BLaER1 (cell line): ENCODE data around the gene PVRIG.
"Not testable (repeated sequence)": the region's sequence is repeated elsewhere in the genome, so short reads cannot be mapped to it uniquely, and the experiment has no call there.

Experiments used
- H3K27ac ChIP-seq: shearing (Covaris generic); formaldehyde crosslinking; 2 replicates; pipeline ENCODE4 v1.8.1; 2022
- H3K27me3 ChIP-seq: shearing (Covaris generic); formaldehyde crosslinking; 2 replicates; pipeline ENCODE4 v1.8.1; 2022
- H3K36me3 ChIP-seq: shearing (Covaris generic); formaldehyde crosslinking; 2 replicates; pipeline ENCODE4 v1.8.1; 2022
- H3K4me1 ChIP-seq: shearing (Covaris generic); formaldehyde crosslinking; 2 replicates; pipeline ENCODE4 v1.8.1; 2022
- H3K4me2 ChIP-seq: shearing (Covaris generic); formaldehyde crosslinking; 2 replicates; pipeline ENCODE4 v1.8.1; 2022
- H3K4me3 ChIP-seq: shearing (Covaris generic); formaldehyde crosslinking; 2 replicates; pipeline ENCODE4 v1.8.1; 2022
- H3K9ac ChIP-seq: shearing (Covaris generic); formaldehyde crosslinking; 2 replicates; pipeline ENCODE4 v1.8.1; 2022
- H3K9me3 ChIP-seq: shearing (Covaris generic); formaldehyde crosslinking; 2 replicates; pipeline ENCODE4 v1.8.1; 2022
- H4K20me1 ChIP-seq: shearing (Covaris generic); formaldehyde crosslinking; 2 replicates; pipeline ENCODE4 v1.8.1; 2022
- Cebpa-rat ChIP-seq: shearing (Covaris generic); IDR thresholded peaks from 2 replicates; pipeline ENCODE4 v1.8.1; 2022

PVRIG gene

GRCh38 chr7:100239975-100240374 lies 20.2 kb downstream of the PVRIG start:
- H4K20me1 ChIP-seq, H3K4me2 ChIP-seq, H3K4me3 ChIP-seq, H3K9me3 ChIP-seq, H3K4me1 ChIP-seq, H3K27me3 ChIP-seq, H3K36me3 ChIP-seq, H3K9ac ChIP-seq, H3K27ac ChIP-seq: not testable (repeated sequence)

GRCh38 chr7:100243385-100243784 lies 23.6 kb downstream of the PVRIG start:
- not testable (repeated sequence) for H3K4me2 ChIP-seq, H3K4me1 ChIP-seq, H3K27ac ChIP-seq, H3K9ac ChIP-seq, H3K27me3 ChIP-seq, H4K20me1 ChIP-seq, H3K9me3 ChIP-seq, H3K4me3 ChIP-seq, H3K36me3 ChIP-seq

GRCh38 chr7:100244988-100245605 lies 25.3 kb downstream of the PVRIG start:
- peaks cover 12% of the 10 kb centered on the region; the same call in 1 of the 2 replicates for H4K20me1 ChIP-seq
- not testable (repeated sequence) for H3K36me3 ChIP-seq, H3K4me2 ChIP-seq, H3K9me3 ChIP-seq, H3K27me3 ChIP-seq, H3K27ac ChIP-seq, H3K4me3 ChIP-seq, H3K9ac ChIP-seq, H3K4me1 ChIP-seq

GRCh38 chr7:100246121-100246864 lies 26.5 kb downstream of the PVRIG start:
- H3K27ac ChIP-seq, H3K4me2 ChIP-seq, H3K9ac ChIP-seq, H3K27me3 ChIP-seq, H3K36me3 ChIP-seq, H3K4me3 ChIP-seq, H3K4me1 ChIP-seq, H3K9me3 ChIP-seq: not testable (repeated sequence)
- H4K20me1 ChIP-seq = peaks cover 12% of the 10 kb centered on the region; the same call in 1 of the 2 replicates

- H3K27me3 ChIP-seq, H3K27ac ChIP-seq, H3K36me3 ChIP-seq, H3K9ac ChIP-seq, H3K9me3 ChIP-seq, H3K4me1 ChIP-seq, H3K4me2 ChIP-seq, H3K4me3 ChIP-seq: not testable (repeated sequence)
- H4K20me1 ChIP-seq = peaks cover 12% of the 10 kb centered on the region; the same call in 1 of the 2 replicates
Observed at GRCh38 chr7:100246865-100247137, 27.1 kb downstream of the PVRIG start.

- H3K27ac ChIP-seq = no peak overlapping the region
Observed at GRCh38 chr7:100247152-100247757, 27.5 kb downstream of the PVRIG start.

GRCh38 chr7:100248483-100248882 lies 28.7 kb downstream of the PVRIG start:
- H3K27me3 ChIP-seq = no peaks in the 10 kb centered on the region
- H3K36me3 ChIP-seq = no peaks in the 10 kb centered on the region
- no peak overlapping the region for H3K27ac ChIP-seq
- TF ChIP-seq Cebpa-rat = no peak
- H3K9me3 ChIP-seq = no peaks in the 10 kb centered on the region
- no peak overlapping the region for H3K9ac ChIP-seq
- 0 out of 2 replicates have a peak, but pooled peaks cover 3% of the 10 kb centered on the region for H3K4me1 ChIP-seq
- H3K4me3 ChIP-seq = no peak overlapping the region
- peaks cover 12% of the 10 kb centered on the region; the same call in 1 of the 2 replicates for H4K20me1 ChIP-seq
- no peak overlapping the region for H3K4me2 ChIP-seq

More at GRCh38 chr7:100247152-100247757, 27.5 kb downstream of the PVRIG start:
- peaks cover 12% of the 10 kb centered on the region; the same call in 1 of the 2 replicates for H4K20me1 ChIP-seq
- no peak overlapping the region for H3K4me3 ChIP-seq
- 0 out of 2 replicates have a peak, but pooled peaks cover 5% of the 10 kb centered on the region for H3K4me1 ChIP-seq
- H3K9ac ChIP-seq = no peak overlapping the region
- TF ChIP-seq Cebpa-rat = no peak
- no peak overlapping the region for H3K4me2 ChIP-seq
- no peaks in the 10 kb centered on the region for H3K27me3 ChIP-seq
- no peaks in the 10 kb centered on the region for H3K9me3 ChIP-seq
- no peaks in the 10 kb centered on the region for H3K36me3 ChIP-seq

- no peak overlapping the region for H3K27ac ChIP-seq
- H3K4me3 ChIP-seq = no peak overlapping the region
- no peak for TF ChIP-seq Cebpa-rat
- H3K27me3 ChIP-seq = no peaks in the 10 kb centered on the region
- peaks cover 18% of the 10 kb centered on the region for H4K20me1 ChIP-seq
- H3K9ac ChIP-seq = no peak overlapping the region
- no peaks in the 10 kb centered on the region for H3K4me1 ChIP-seq
- H3K4me2 ChIP-seq = no peak overlapping the region
- no peaks in the 10 kb centered on the region for H3K9me3 ChIP-seq
- 0 out of 2 replicates have a peak, but pooled peaks cover 8% of the 10 kb centered on the region for H3K36me3 ChIP-seq
Observed at GRCh38 chr7:100257017-100257416, 37.3 kb downstream of the PVRIG start.

GRCh38 chr7:100259984-100260383 lies 40.2 kb downstream of the PVRIG start:
- not testable (repeated sequence) for H3K27ac ChIP-seq, H3K9me3 ChIP-seq, H3K9ac ChIP-seq, H3K4me3 ChIP-seq, H3K4me2 ChIP-seq, H3K4me1 ChIP-seq, H3K27me3 ChIP-seq
- Histone ChIP-seq H3K36me3 (0 out of 2 replicates have a peak, but pooled peaks cover 18% of the 10 kb centered on the region), H4K20me1 (peaks cover 14% of the 10 kb centered on the region)

- H3K36me3 ChIP-seq, H3K9ac ChIP-seq, H3K4me2 ChIP-seq, H3K27me3 ChIP-seq, H3K27ac ChIP-seq, H3K4me3 ChIP-seq, H3K9me3 ChIP-seq: not testable (repeated sequence)
- peaks cover 22% of the 10 kb centered on the region for H4K20me1 ChIP-seq
- peaks cover 13% of the 10 kb centered on the region for H3K4me1 ChIP-seq
Observed at GRCh38 chr7:100262896-100263295, 43.1 kb downstream of the PVRIG start.

- not testable (repeated sequence) for H3K27me3 ChIP-seq, H3K4me3 ChIP-seq, H3K27ac ChIP-seq, H3K4me2 ChIP-seq, H3K9me3 ChIP-seq, H3K9ac ChIP-seq
- H3K4me1 ChIP-seq = peaks cover 13% of the 10 kb centered on the region
- H3K36me3 ChIP-seq = 0 out of 2 replicates have a peak, but pooled peaks cover 15% of the 10 kb centered on the region
- H4K20me1 ChIP-seq = peaks cover 36% of the 10 kb centered on the region
Observed at GRCh38 chr7:100264223-100264622, 44.5 kb downstream of the PVRIG start.

GRCh38 chr7:100264669-100265165 lies 45.0 kb downstream of the PVRIG start:
- Histone ChIP-seq H3K36me3 (0 out of 2 replicates have a peak, but pooled peaks cover 15% of the 10 kb centered on the region), H3K4me1 (peaks cover 13% of the 10 kb centered on the region), H4K20me1 (peaks cover 40% of the 10 kb centered on the region)
- not testable (repeated sequence) for H3K27me3 ChIP-seq, H3K4me3 ChIP-seq, H3K9ac ChIP-seq, H3K4me2 ChIP-seq, H3K27ac ChIP-seq, H3K9me3 ChIP-seq

- H3K4me1 ChIP-seq = peaks cover 15% of the 10 kb centered on the region
Observed at GRCh38 chr7:100265851-100266250, 46.1 kb downstream of the PVRIG start.

More at GRCh38 chr7:100265851-100266250, 46.1 kb downstream of the PVRIG start:
- Histone ChIP-seq H3K36me3 (0 out of 2 replicates have a peak, but pooled peaks cover 15% of the 10 kb centered on the region), H4K20me1 (peaks cover 51% of the 10 kb centered on the region), H3K4me2 (peak overlapping the region; percentile 50)
- H3K27ac ChIP-seq, H3K9me3 ChIP-seq, H3K4me3 ChIP-seq, H3K9ac ChIP-seq, H3K27me3 ChIP-seq: not testable (repeated sequence)
